HG03571 (cell line): ENCODE measurements around the gene ACSBG1.

ENCODE experiments used
- ATAC-seq: cut with Tn5 transposase; IDR thresholded peaks from one replicate; pipeline ENCODE4 v1.9.1; 2021; ENCODE audit not compliant: unreplicated experiment

Gene ACSBG1

GRCh38 chr15:78140292-78140691 is 94.1 kb downstream of the ACSBG1 start:
- no peak for ATAC-seq

DNA sequence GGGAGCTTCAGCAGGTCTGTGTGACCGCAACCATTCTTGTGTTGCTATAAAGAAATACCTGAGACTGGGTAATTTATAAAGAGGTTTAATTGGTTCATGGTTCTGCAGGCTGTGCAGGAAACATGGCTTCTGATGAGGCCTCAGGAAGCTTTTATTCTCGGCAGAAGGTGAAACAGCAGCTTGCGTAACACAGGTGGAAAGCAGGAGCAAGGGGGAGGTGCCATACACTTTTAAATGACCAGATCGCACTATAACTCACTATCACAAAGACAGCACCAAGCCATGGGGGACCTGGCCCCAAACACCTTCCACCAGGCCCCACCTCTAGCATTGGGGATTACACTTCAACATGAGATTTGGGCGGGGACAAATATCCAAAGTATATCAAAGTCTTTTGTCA is 94.8 kb downstream of the ACSBG1 start:
- no peak for ATAC-seq

- no peak for ATAC-seq
Measured at GRCh38 chr15:78133801-78134200, 100.6 kb downstream of the ACSBG1 start.

- ATAC-seq, result peak; percentile 75
Measured at GRCh38 chr15:78131295-78132061, 102.9 kb downstream of the ACSBG1 start, which contains the start of gene CIB2. Gene CIB2, minus strand, starts transcription at chr15:78131445. Its CDS starts 230 bp downstream, at chr15:78131215.

DNA sequence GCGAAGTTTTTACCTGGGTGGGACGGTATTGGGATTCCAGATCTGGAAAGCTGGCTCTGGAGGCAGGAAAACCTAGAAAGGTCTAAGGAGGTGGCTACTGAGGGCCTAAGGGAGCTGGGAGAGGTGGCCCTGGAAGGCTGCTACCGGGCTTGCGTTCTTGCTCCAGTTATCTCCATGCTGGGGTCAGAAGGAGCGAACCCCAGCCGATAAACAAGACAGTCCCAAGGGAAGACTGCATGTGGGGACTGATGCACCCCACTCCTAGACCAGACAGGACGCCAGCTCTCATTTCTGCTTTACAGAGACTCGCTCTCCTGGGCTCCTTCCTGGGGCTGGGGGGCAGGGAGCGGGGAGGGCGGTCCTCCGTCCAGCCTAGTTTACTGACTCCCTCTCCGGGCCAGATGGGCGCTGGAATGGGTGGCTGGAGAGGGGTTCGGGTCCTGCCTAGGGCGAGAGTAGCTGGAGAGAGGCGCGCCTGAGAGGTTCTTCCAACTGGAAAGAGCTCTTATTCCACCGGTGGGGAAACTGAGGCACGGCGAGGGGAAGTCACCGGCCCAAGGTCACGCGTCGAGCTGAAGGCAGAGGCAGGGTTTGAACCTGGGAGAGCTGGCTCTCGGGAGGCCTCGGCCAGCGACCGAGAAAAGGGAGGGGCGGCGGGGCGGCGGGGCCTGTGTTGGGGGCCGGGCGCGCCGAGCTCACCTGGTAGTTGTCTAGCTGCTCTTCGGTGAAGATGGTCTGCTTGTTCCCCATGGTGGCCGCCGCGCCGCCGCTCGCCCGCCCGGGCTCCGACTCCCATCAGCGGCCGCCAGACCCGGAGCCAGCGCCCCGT is 103.7 kb downstream of the ACSBG1 start:
- peak; percentile 34 for ATAC-seq

DNA sequence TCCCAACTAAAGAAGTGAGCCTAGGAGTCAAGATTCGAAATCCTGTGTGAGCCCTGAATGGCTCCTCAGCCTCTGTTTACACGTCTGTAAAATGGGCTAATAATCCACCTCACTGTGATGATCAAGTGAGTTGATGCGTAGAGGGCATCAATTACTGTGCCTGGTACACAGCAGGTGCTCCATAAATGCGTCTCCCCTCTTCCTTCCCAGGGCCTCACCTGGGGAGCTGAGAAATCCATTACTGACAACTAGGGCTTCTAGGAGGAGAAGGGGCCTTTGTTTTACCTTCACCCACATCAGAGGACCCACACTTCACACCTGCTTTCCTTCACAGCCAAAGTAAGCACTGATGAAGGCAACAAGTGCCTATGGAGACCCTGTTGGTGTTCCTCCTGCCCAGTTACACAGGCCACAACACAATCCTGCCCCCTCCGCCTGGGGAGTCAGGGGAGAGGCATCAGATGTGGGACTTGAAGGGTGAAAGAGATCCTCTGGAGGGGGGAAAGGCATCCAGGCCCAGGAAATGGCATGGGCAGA is 104.5 kb downstream of the ACSBG1 start:
- no peak for ATAC-seq

GRCh38 chr15:78129077-78129750 is 105.2 kb downstream of the ACSBG1 start:
- ATAC-seq, result no peak

GRCh38 chr15:78127882-78128281 is 106.5 kb downstream of the ACSBG1 start:
- no peak for ATAC-seq

GRCh38 chr15:78125267-78125666 is 109.1 kb downstream of the ACSBG1 start:
- no peak for ATAC-seq

DNA sequence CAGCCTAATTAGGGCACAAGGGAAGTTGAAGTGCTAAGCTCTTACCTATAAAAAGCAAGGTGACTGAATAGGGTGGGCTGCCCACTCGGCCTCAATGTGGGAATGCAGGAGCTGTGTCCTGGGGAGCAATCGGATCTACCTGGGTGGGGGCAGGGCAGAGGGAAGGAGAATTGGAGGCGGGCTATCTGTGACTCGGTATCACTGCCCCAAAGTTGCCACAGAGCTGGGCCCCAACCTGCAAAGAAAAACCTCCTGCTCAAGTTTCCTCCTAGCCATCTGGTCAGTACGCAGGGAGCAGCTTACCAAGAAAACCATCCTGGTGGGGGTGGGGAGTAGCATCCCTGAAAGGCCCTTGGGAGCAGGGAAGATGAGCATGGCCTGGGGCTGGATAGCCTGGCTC is 113.8 kb downstream of the ACSBG1 start:
- ATAC-seq, result no peak
